HepG2 (cell line): ENCODE measurements around the gene ZDHHC7. TPM values are rescaled to one million over a fixed set of nuclear protein-coding genes. Genes with fewer than 3 reads are reported as not detected.

Experiments
- BRCA1 ChIP-seq: sonication (generic); formaldehyde crosslinking; IDR thresholded peaks from 2 replicates; pipeline ENCODE4 v1.4.0; 2020; ENCODE audit warnings: missing genetic modification reagents
- GABPA ChIP-seq, 2 experiments: IDR thresholded peaks; 2 replicates each; pipeline ENCODE4 v1.6.1; 2011 to 2016; ENCODE audit warnings: low read depth in 2 of 2, low read length in 1 of 2, missing biosample characterization in 1 of 2, missing genetic modification characterization in 1 of 2
- MTERF4 ChIP-seq: sonication (generic); formaldehyde crosslinking; IDR thresholded peaks from 2 replicates; pipeline ENCODE4 v1.8.0; 2023; ENCODE audit warnings: mild to moderate bottlenecking, missing genetic modification reagents
- NR2F1 ChIP-seq, 2 experiments: fragments of 450-650 bp in 1 of 2; formaldehyde crosslinking in 1 of 2; IDR thresholded peaks; 2 replicates each; pipeline versions ENCODE4 v1.5.0 to v1.6.1; 2016 to 2020; ENCODE audit warnings: mild to moderate bottlenecking in 1 of 2, missing compliant biosample characterization in 1 of 2, missing genetic modification reagents in 1 of 2, moderate library complexity in 1 of 2
- PREB ChIP-seq: sonication (generic); formaldehyde crosslinking; IDR thresholded peaks from 2 replicates; pipeline ENCODE4 v1.4.0; 2020; ENCODE audit warnings: missing genetic modification reagents
- RFX3 ChIP-seq: IDR thresholded peaks from 2 replicates; pipeline ENCODE4 v1.6.1; 2016; ENCODE audit warnings: missing biosample characterization, missing genetic modification reagents
- TFE3 ChIP-seq: IDR thresholded peaks from 2 replicates; pipeline ENCODE4 v1.6.1; 2016
- YEATS4 ChIP-seq: sonication (generic); formaldehyde crosslinking; IDR thresholded peaks from 2 replicates; pipeline ENCODE4 v1.4.0; 2020; ENCODE audit warnings: missing genetic modification reagents, borderline replicate concordance
- ZBTB21 ChIP-seq: sonication (generic); formaldehyde crosslinking; IDR thresholded peaks from 2 replicates; pipeline ENCODE4 v1.4.0; 2020; ENCODE audit warnings: missing genetic modification reagents
- ZFP36L2 ChIP-seq: sonication (generic); formaldehyde crosslinking; IDR thresholded peaks from 2 replicates; pipeline ENCODE4 v1.4.0; 2020; ENCODE audit warnings: missing genetic modification reagents
- ZHX1 ChIP-seq: sonication (generic); formaldehyde crosslinking; IDR thresholded peaks from 2 replicates; pipeline ENCODE4 v1.8.1; 2022; ENCODE audit warnings: low read depth, mild to moderate bottlenecking, missing genetic modification reagents
- ZNF329 ChIP-seq: sonication (generic); formaldehyde crosslinking; IDR thresholded peaks from 2 replicates; pipeline ENCODE4 v1.9.0; 2021; ENCODE audit warnings: low read depth, mild to moderate bottlenecking, missing genetic modification reagents
- ZNF615 ChIP-seq: sonication (generic); formaldehyde crosslinking; IDR thresholded peaks from 2 replicates; pipeline ENCODE4 v1.5.0; 2020; ENCODE audit warnings: mild to moderate bottlenecking, missing genetic modification reagents, borderline replicate concordance
- ZNF780A ChIP-seq: sonication (generic); formaldehyde crosslinking; IDR thresholded peaks from 2 replicates; pipeline ENCODE4 v1.8.0; 2022; ENCODE audit warnings: mild to moderate bottlenecking, missing genetic modification reagents, moderate library complexity
- polyA plus RNA-seq, 8 experiments: library from polyadenylated mRNA; depleted of rRNA in 3 of 8; stranded (reverse) in 7 of 8; unstranded in 1 of 8; fragments of >200 nt; fragmentation: Illumina TruSeq in 4 of 8; extraction: Trizol in 4 of 8; gene quantifications; 2 replicates each; pipeline versions ENCODE4 v1.2.1 to v1.2.3, GENCODE V29; 2011 to 2016; ENCODE audit warnings: low read depth in 4 of 8, missing spikeins in 1 of 8, mixed read lengths in 1 of 8; ENCODE audit not compliant: insufficient read depth in 1 of 8
- total RNA-seq, 5 experiments: library from RNA; depleted of rRNA; stranded (reverse); fragments of >200 nt; fragmentation: Illumina TruSeq; extraction: Trizol; gene quantifications; 2 replicates each; pipeline ENCODE4 v1.2.3, GENCODE V29; 2016; ENCODE audit warnings: low read depth in 1 of 5
- TF ChIP-seq, protein P1 (sequence below): sonication (generic); formaldehyde crosslinking; IDR thresholded peaks from 2 replicates; pipeline ENCODE4 v1.5.1; 2020; ENCODE audit warnings: mild to moderate bottlenecking, missing genetic modification reagents, moderate library complexity
- TF ChIP-seq, protein P2 (sequence below): sonication (generic); formaldehyde crosslinking; IDR thresholded peaks from 2 replicates; pipeline ENCODE4 v1.4.0; 2020; ENCODE audit warnings: missing genetic modification reagents

The ZDHHC7 gene
- total and polyA plus RNA-seq, 2 of the 13 experiments (the other 11 are each of a cell fraction or from before 2014, with no cell fraction given) = 46.8 to 67.6 TPM

DNA sequence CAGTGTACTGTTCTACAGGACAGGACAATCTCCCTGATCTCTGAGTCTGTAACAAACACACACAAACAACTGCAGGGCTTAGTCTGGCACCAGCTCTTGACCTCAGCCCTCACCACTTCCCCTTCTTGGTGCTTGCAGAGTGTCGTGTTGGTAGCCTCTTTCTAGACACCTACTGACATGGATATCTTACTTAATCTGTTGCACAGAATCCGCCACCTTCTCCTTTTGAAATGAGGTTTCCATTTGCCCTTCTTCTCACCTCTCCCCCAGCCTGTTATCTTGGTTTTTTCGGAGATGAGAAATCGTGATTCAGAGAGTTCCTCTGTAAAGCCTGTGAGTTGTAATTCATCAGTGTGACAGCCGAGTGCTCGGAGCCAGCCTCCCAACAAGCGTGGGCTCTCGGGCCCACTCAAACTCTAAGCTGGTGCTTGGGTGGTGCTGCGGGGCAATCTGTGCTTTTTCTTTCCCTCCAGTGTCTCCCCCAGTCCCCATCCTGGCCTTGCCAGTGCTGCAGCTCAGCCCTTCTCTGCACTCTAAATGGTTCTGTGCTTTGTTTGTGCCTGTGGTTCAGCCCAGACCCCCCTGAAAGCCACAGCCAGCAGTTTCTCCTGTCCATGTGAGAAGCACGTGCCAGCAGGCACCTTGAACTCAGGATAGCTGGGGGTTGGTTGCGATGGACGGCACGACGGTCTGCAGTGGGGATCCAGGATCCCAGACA, 44.3 kb upstream of the ZDHHC7 start (continued):
- TF ChIP-seq ZHX1 (CRISPR knock-in tag) (no peak), TFE3 (CRISPR knock-in tag) (peak; percentile 29; the same call in 1 of the 2 replicates), ZBTB21 (CRISPR knock-in tag) (no peak), BRCA1 (CRISPR knock-in tag) (0 out of 2 replicates have a peak, but pooled peaks have one; percentile 87), ZNF615 (no peak), GABPA (IDR thresholded peaks at IDR 0.05; ENCODE audit: low read depth, low read length) (no peak), GABPA (CRISPR knock-in tag; IDR thresholded peaks at IDR 0.05; ENCODE audit: low read depth) (no peak), MTERF4 (CRISPR knock-in tag) (peak; percentile 86), RFX3 (CRISPR knock-in tag) (no peak), ZFP36L2 (no peak), PREB (no peak), ZNF780A (CRISPR knock-in tag) (no peak), YEATS4 (CRISPR knock-in tag) (peak; percentile 57; the same call in 1 of the 2 replicates), ZNF329 (CRISPR knock-in tag) (no peak; the same call in 1 of the 2 replicates), NR2F1 (CRISPR knock-in tag; IDR thresholded peaks at IDR 0.05) (no peak)
- TF ChIP-seq, protein P1, sequence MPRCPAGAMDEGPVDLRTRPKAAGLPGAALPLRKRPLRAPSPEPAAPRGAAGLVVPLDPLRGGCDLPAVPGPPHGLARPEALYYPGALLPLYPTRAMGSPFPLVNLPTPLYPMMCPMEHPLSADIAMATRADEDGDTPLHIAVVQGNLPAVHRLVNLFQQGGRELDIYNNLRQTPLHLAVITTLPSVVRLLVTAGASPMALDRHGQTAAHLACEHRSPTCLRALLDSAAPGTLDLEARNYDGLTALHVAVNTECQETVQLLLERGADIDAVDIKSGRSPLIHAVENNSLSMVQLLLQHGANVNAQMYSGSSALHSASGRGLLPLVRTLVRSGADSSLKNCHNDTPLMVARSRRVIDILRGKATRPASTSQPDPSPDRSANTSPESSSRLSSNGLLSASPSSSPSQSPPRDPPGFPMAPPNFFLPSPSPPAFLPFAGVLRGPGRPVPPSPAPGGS (CRISPR knock-in tag) = peak; percentile 77; the same call in 1 of the 2 replicates
- TF ChIP-seq, protein P2, sequence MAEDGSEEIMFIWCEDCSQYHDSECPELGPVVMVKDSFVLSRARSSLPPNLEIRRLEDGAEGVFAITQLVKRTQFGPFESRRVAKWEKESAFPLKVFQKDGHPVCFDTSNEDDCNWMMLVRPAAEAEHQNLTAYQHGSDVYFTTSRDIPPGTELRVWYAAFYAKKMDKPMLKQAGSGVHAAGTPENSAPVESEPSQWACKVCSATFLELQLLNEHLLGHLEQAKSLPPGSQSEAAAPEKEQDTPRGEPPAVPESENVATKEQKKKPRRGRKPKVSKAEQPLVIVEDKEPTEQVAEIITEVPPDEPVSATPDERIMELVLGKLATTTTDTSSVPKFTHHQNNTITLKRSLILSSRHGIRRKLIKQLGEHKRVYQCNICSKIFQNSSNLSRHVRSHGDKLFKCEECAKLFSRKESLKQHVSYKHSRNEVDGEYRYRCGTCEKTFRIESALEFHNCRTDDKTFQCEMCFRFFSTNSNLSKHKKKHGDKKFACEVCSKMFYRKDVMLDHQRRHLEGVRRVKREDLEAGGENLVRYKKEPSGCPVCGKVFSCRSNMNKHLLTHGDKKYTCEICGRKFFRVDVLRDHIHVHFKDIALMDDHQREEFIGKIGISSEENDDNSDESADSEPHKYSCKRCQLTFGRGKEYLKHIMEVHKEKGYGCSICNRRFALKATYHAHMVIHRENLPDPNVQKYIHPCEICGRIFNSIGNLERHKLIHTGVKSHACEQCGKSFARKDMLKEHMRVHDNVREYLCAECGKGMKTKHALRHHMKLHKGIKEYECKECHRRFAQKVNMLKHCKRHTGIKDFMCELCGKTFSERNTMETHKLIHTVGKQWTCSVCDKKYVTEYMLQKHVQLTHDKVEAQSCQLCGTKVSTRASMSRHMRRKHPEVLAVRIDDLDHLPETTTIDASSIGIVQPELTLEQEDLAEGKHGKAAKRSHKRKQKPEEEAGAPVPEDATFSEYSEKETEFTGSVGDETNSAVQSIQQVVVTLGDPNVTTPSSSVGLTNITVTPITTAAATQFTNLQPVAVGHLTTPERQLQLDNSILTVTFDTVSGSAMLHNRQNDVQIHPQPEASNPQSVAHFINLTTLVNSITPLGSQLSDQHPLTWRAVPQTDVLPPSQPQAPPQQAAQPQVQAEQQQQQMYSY (CRISPR knock-in tag) = no peak
